ENCODE results near the gene LAD1.

LAD1 gene

GRCh38 chr1:201401700-201402099, 2.6 kb upstream of the LAD1 start:
- H3K4me3 ChIP-seq (ENCODE audit: low read length) = no peak overlapping the region
- TF ChIP-seq CTCF (conservative IDR thresholded peaks at IDR 0.05; ENCODE audit: low read depth, low read length) = no peak
- DNase-seq (ENCODE audit: low read depth) = no peak

- no peak for TF ChIP-seq CTCF (conservative IDR thresholded peaks at IDR 0.05; ENCODE audit: low read depth, low read length)
- H3K4me3 ChIP-seq (ENCODE audit: low read length) = no peak overlapping the region
- no peak for DNase-seq (ENCODE audit: low read depth)
Observed at GRCh38 chr1:201400852-201401230, 1.7 kb upstream of the LAD1 start.

GRCh38 chr1:201400212-201400851, 1.2 kb upstream of the LAD1 start:
- TF ChIP-seq CTCF (conservative IDR thresholded peaks at IDR 0.05; ENCODE audit: low read depth, low read length) = no peak
- no peak overlapping the region for H3K4me3 ChIP-seq (ENCODE audit: low read length)
- no peak for DNase-seq (ENCODE audit: low read depth)

GRCh38 chr1:201399352-201400126, 415 bp upstream of the LAD1 start:
- no peak overlapping the region for H3K4me3 ChIP-seq (ENCODE audit: low read length)
- DNase-seq (ENCODE audit: low read depth) = no peak
- TF ChIP-seq CTCF (conservative IDR thresholded peaks at IDR 0.05; ENCODE audit: low read depth, low read length) = no peak

- no peak for TF ChIP-seq CTCF (conservative IDR thresholded peaks at IDR 0.05; ENCODE audit: low read depth, low read length)
- H3K4me3 ChIP-seq (ENCODE audit: low read length) = no peak overlapping the region
- DNase-seq (ENCODE audit: low read depth) = no peak
Observed at GRCh38 chr1:201397675-201398074, 1.4 kb downstream of the LAD1 start.

GRCh38 chr1:201396861-201397464, 2.2 kb downstream of the LAD1 start:
- TF ChIP-seq CTCF (conservative IDR thresholded peaks at IDR 0.05; ENCODE audit: low read depth, low read length) = no peak
- DNase-seq (ENCODE audit: low read depth) = no peak
- no peak overlapping the region for H3K4me3 ChIP-seq (ENCODE audit: low read length)

Measured in retinal pigment epithelial cell (primary cell).